GM12864 (cell line): ENCODE measurements around the gene PEPD.

Experiments
- DNase-seq: peaks from one replicate; pipeline ENCODE4 v3.0.0-alpha.2; 2011; ENCODE audit warnings: low read depth
- H3K4me3 ChIP-seq: 2 replicates; pipeline ENCODE4 v1.5.1; 2011; ENCODE audit warnings: mild to moderate bottlenecking, low read depth, low read length, control low read depth
- CTCF ChIP-seq: IDR thresholded peaks from 2 replicates; pipeline ENCODE4 v1.5.1; 2011; ENCODE audit warnings: low read depth, mild to moderate bottlenecking, moderate library complexity, low read length, control low read depth, inconsistent platforms; ENCODE audit errors: missing control alignments

Gene PEPD

DNA sequence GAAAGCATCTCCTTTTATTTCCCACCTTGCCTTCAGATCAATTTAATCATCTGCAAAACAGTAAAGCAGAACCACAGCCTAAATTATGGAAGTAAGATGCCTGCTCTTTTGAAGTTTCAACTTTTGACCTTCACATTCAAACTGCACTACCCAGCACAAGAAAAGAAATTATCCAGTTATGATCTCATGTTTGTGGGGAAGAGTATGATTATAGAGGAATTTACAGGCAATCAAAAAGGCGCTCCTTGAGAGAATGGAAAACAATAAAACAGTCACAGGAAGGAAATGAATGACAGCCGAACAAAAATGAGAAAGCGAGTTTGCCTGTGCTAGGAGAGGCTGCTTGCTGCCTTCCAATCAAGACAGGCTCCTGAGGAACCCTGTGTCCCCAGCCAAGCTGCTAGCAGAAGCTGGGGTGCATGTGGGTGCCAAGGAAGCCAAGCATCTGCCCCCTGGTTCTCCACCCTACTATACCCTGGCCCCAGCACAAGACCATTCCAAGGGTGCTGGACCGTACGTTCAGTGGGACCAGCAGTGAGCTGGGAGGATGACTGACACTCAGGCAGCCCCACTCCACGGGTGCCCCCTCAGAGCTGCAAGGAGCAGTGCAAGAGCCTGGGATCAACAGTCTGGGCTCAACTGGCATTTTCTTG, 47.8 kb downstream of the PEPD start:
- no peak for DNase-seq
- no peak overlapping the region for H3K4me3 ChIP-seq
- no peak for TF ChIP-seq CTCF

GRCh38 chr19:33472691-33473652, 48.6 kb downstream of the PEPD start:
- DNase-seq: no peak
- TF ChIP-seq CTCF: no peak
- no peak overlapping the region for H3K4me3 ChIP-seq

GRCh38 chr19:33472226-33472625, 49.4 kb downstream of the PEPD start:
- DNase-seq: no peak
- no peak overlapping the region for H3K4me3 ChIP-seq
- no peak for TF ChIP-seq CTCF

DNA sequence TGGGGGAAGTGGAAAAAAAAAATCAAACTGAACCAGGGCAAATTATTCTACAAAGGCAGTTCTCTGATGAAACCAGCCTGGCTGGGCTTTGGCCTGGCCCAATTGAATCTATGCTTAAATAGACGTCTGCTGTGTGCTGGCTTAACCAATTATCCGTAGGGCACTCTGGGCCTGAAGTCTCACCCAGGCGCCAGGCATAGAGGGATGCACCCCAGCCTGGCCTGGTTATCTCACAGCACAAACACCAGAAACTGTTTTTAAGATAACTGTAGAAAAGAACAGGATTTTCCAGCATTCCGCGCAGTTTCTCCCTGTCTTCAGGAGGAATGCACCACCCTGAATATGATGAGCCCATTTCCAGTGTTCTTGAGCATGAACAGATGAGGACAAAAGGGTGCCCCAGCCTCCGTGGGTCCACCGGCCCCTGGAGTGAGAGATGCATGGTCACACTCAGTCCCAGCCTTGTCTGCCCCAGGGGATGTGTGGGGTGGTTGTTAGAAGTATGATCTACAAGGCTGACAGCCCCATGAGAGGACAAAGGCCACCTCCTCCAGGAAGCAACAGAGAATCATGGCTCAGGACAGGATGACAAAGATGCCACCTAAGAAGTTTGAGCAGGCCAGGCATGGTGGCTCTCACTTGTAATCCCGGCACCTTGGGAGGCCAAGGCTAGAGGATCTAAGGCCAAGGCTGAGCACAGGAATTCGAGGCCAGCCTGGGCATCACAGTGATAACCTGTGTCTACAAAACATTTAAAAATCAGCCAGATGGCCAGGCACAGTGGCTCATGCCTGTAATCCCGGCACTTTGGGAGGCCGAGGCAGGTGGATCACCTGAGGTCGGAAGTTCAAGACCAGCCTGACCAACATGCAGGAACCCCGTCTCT, 50.2 kb downstream of the PEPD start:
- TF ChIP-seq CTCF: no peak
- no peak for DNase-seq
- no peak overlapping the region for H3K4me3 ChIP-seq

- no peak for DNase-seq
- no peak for TF ChIP-seq CTCF
- no peak overlapping the region for H3K4me3 ChIP-seq
These were observed 50.9 kb downstream of the PEPD start for GRCh38 chr19:33470686-33471085.

DNA sequence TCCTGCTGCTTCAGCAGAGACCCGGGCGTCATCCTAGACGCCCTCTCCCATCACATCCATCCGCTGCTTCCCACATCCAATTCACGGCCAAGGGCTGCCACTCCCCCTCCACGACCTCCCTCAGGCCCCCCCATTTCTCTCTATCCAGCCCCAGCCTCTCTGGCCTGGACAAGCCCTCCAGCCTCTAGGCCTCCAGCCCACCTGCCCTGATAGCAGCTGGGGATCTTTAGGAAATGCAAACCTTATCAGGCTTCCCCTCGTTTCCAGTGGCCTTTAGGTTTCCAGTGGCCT, 51.6 kb downstream of the PEPD start:
- DNase-seq: no peak
- no peak overlapping the region for H3K4me3 ChIP-seq
- no peak for TF ChIP-seq CTCF
